Choroid plexus epithelial cell (primary cell): ENCODE data around the gene PCDHGA12.

Source experiments
- DNase-seq: peaks from one replicate; pipeline ENCODE4 v3.0.0-alpha.2; 2010; ENCODE audit warnings: low read depth
- H3K4me3 ChIP-seq: 2 replicates; pipeline ENCODE4 v1.5.1; 2011; ENCODE audit warnings: low read depth, mild to moderate bottlenecking, control low read depth, low read length, moderate library complexity
- TF ChIP-seq, protein P1 (sequence below): conservative IDR thresholded peaks from 2 replicates; pipeline ENCODE4 v1.5.1; 2011; ENCODE audit warnings: low read depth, mild to moderate bottlenecking, control low read depth, inconsistent platforms, low read length, moderate library complexity

Gene PCDHGA12

DNA sequence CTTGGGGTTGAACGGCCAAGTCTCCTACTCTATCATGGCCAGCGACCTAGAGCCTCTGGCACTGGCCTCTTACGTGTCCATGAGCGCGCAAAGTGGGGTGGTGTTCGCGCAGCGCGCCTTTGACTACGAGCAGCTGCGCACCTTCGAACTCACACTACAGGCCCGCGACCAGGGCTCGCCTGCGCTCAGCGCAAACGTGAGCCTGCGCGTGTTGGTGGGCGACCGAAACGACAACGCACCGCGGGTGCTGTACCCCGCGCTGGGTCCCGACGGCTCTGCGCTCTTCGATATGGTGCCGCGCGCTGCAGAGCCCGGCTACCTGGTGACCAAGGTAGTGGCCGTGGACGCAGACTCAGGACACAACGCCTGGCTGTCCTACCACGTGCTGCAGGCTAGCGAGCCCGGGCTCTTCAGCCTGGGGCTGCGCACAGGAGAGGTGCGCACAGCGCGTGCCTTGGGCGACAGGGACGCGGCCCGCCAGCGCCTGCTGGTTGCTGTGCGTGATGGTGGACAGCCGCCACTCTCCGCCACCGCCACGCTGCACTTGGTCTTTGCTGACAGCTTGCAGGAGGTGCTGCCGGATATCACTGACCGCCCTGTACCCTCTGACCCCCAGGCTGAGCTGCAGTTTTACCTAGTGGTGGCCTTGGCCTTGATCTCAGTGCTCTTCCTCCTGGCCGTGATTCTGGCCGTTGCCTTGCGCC is 30.6 kb upstream of the PCDHGA12 start:
- TF ChIP-seq, protein P1, sequence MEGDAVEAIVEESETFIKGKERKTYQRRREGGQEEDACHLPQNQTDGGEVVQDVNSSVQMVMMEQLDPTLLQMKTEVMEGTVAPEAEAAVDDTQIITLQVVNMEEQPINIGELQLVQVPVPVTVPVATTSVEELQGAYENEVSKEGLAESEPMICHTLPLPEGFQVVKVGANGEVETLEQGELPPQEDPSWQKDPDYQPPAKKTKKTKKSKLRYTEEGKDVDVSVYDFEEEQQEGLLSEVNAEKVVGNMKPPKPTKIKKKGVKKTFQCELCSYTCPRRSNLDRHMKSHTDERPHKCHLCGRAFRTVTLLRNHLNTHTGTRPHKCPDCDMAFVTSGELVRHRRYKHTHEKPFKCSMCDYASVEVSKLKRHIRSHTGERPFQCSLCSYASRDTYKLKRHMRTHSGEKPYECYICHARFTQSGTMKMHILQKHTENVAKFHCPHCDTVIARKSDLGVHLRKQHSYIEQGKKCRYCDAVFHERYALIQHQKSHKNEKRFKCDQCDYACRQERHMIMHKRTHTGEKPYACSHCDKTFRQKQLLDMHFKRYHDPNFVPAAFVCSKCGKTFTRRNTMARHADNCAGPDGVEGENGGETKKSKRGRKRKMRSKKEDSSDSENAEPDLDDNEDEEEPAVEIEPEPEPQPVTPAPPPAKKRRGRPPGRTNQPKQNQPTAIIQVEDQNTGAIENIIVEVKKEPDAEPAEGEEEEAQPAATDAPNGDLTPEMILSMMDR, result no peak
- DNase-seq, result no peak
- no peak overlapping the region for H3K4me3 ChIP-seq

DNA sequence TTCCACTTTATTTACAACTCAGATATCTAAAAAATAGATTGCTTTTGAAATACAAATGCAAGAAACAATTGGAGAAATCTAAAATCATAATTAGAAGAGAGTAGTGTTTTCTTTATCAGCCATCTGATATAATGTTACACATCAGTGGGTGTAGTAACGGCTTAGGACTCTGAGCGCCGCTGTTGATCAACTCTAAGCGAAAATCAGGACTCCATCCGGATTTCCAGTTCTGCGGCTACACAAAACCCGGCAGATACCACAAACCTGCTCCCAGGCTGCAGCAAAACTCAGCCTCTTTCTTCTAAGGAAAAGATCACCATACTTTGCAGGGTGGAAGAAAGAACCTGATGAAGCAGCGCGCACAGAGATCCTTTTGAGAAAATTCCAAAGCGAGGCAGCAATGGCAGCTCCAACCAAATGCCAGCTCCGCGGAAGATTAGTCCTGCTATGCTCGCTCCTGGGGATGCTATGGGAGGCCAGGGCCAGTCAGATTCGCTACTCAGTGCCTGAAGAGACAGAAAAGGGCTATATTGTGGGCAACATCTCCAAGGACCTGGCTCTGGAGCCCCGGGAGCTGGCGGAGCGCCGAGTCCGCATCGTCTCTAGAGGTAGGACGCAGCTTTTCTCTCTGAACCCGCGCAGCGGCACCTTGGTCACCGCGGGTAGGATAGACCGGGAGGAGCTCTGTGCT is 27.6 kb upstream of the PCDHGA12 start, which contains the start of gene PCDHGA9:
PCDHGA9 (plus strand) TSS at position 226 of the 691 bp plus-strand sequence; CDS start at position 401, 175 bp downstream.
- peak; percentile 43 for DNase-seq
- TF ChIP-seq, protein P1, result peak; percentile 52
- peak within 1 kb of the TSS; percentile 38 for H3K4me3 ChIP-seq

DNA sequence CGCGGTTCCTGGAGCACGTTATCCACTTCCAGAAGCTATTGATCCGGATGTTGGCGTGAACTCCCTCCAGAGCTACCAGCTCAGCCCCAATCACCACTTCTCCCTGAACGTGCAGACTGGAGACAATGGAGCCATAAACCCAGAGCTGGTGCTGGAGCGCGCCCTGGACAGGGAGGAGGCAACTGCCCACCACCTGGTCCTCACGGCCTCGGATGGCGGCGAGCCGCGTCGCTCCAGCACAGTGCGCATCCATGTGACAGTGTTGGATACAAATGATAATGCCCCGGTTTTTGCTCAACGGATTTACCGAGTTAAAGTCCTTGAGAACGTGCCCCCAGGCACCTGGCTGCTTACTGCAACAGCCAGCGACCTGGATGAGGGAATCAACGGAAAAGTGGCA is 26.9 kb upstream of the PCDHGA12 start:
- H3K4me3 ChIP-seq, result no peak overlapping the region
- DNase-seq, result no peak
- TF ChIP-seq, protein P1, result no peak

DNA sequence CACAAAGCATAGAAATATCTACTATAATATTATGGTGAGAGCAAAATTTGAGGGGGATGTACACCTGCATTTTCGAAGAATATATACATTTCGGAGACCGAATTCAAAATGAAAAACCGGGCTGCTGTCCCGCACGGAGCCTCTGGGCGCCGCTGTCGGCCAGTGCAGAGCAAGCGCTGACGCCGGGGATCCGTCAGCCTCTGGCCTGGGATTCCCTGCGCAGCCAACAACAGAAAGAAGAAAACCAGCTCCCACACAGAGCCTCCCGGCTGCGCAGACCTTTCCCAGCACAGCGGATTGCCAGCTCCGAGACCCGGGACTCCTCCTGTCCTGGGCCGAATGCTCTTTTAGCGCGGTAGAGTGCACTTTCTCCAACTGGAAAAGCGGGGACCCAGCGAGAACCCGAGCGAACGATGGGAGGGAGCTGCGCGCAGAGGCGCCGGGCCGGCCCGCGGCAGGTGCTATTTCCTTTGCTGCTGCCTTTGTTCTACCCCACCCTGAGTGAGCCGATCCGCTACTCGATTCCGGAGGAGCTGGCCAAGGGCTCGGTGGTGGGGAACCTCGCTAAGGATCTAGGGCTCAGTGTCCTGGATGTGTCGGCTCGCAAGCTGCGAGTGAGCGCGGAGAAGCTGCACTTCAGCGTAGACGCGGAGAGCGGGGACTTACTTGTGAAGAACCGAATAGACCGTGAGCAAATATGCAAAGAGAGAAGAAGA is 22.4 kb upstream of the PCDHGA12 start, which contains the start of gene PCDHGB6:
PCDHGB6 (plus strand) TSS at position 232 of the 716 bp plus-strand sequence; CDS start at position 414, 182 bp downstream.
- H3K4me3 ChIP-seq, result peak within 1 kb of the TSS; percentile 40
- peak; percentile 50 for DNase-seq
- TF ChIP-seq, protein P1, result peak; percentile 65

DNA sequence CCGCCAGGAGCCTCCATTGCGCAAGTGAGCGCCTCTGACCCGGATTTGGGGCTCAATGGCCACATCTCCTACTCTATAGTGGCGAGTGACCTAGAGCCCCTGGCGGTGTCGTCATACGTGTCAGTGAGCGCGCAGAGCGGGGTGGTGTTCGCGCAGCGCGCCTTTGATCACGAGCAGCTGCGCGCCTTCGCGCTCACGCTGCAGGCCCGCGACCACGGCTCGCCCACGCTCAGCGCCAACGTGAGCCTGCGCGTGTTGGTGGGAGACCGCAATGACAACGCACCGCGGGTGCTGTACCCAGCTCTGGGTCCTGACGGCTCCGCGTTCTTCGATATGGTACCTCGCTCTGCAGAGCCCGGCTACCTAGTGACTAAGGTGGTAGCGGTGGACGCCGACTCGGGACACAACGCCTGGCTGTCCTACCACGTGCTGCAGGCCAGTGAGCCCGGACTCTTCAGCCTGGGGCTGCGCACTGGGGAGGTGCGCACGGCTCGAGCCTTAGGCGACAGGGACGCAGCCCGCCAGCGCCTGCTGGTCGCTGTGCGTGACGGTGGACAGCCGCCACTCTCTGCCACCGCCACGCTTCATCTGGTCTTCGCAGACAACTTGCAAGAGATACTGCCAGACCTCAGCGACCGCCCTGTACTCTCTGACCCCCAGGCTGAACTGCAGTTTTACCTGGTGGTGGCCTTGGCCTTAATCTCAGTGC is 20.6 kb upstream of the PCDHGA12 start:
- H3K4me3 ChIP-seq, result no peak overlapping the region
- TF ChIP-seq, protein P1, result no peak
- DNase-seq, result no peak

DNA sequence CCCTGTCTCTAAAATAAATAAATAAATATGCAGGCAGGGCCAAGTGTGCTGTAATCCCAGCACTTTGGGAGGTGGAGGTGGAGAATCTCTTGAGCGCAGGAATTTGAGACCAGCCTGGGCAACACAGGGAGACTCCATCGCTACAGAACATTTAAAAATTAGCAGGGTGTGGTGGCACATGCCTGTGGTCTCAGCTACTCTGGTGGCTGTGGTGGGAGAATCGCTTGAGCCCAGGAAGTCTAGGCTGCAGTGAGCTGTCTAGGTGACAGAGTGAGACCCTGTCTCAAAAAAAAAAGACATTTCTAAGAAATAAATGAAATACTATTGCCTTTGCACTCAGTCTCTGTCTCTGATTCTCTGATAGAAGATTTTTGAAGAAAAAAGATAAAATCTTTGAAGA is 18.7 kb upstream of the PCDHGA12 start:
- DNase-seq, result no peak
- no peak overlapping the region for H3K4me3 ChIP-seq
- TF ChIP-seq, protein P1, result no peak
